DND-41 (cell line): ENCODE data around the gene FLII.

ENCODE experiments used
- EZH2 ChIP-seq: IDR thresholded peaks from 3 replicates; pipeline ENCODE4 v1.6.1; 2012; ENCODE audit warnings: borderline replicate concordance, low read depth, mild to moderate bottlenecking, moderate library complexity, low read length, inconsistent platforms; ENCODE audit not compliant: severe bottlenecking
- TF ChIP-seq, protein P1 (sequence below): IDR thresholded peaks from 2 replicates; pipeline ENCODE4 v1.5.1; 2012; ENCODE audit warnings: borderline replicate concordance, low read length, moderate library complexity, mild to moderate bottlenecking; ENCODE audit not compliant: poor library complexity, severe bottlenecking; ENCODE audit errors: extremely low read depth

DNA sequence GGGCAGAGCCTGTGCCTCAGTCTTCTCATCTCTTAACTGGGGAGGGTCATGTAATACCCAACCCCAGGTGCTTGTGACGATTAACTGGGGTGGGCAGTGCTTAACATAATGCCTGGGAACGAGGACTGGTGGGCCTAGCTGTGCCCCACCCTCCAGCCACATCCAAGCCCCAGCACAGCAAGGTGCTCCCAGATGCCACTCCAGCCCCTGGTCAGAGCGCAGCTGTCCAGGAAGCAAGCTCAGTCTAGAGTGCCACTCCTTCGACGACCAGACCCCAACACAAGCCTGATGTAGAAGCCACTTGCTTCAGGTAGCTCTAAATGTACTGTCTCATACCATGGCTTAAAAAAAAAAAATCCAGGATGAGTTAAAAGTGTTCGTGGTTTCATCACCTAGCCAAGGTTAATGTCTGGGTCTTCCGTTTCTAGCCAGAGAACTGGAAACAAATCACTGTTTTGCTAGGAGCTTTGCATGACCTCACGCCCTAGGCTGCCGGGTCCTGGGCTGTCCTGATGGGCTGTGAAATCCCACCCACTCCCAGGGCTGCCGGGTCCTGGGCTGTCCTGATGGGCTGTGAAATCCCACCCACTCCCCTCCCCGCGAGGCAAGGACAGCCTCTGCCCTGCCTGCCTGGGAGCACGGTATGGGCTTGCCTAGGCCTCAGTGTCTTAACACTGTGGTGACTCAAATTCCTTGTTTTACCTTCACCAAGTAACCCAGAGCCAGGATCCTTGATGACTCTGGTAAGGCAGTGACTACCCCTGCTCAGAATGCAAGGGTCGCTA, 9.6 kb upstream of the FLII start:
- TF ChIP-seq, protein P1, sequence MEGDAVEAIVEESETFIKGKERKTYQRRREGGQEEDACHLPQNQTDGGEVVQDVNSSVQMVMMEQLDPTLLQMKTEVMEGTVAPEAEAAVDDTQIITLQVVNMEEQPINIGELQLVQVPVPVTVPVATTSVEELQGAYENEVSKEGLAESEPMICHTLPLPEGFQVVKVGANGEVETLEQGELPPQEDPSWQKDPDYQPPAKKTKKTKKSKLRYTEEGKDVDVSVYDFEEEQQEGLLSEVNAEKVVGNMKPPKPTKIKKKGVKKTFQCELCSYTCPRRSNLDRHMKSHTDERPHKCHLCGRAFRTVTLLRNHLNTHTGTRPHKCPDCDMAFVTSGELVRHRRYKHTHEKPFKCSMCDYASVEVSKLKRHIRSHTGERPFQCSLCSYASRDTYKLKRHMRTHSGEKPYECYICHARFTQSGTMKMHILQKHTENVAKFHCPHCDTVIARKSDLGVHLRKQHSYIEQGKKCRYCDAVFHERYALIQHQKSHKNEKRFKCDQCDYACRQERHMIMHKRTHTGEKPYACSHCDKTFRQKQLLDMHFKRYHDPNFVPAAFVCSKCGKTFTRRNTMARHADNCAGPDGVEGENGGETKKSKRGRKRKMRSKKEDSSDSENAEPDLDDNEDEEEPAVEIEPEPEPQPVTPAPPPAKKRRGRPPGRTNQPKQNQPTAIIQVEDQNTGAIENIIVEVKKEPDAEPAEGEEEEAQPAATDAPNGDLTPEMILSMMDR = no peak
- TF ChIP-seq EZH2 = no peak
